ENCODE measurements around the gene PCGF2.

Gene PCGF2

DNA sequence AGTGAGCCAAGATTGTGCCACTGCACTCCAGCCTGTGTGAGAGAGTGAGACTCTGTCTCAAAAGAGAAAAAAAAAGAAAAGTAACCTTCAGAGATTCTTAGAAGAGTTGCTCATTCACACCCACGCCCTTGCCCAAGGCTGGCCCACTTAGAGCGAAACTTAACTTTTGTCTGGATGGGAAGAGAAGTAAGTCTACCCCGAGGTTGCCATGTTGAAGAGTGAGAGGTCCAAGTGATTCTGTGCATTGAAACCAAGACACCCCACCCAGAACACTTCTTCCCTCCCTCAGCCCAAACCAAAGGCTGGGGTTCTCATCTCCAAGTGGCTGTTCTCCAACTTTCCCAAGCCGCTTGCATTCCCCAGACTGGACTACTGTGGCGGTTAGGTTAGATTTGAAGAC, 20.4 kb downstream of the PCGF2 start:
- POLR2A ChIA-PET, result interaction anchor here (0.9 to 3.5 kb wide), 5 partner anchors 9 to 24 kb away, joined by 3 to 23 read pairs (median 5); partner anchors contain the start of gene PSMB3
- H3K4me1 ChIP-seq (ENCODE audit: control insufficient read depth, insufficient read depth, low read length), result peaks cover 5% of the 10 kb centered on the region
- no peaks in the 10 kb centered on the region for H3K9me3 ChIP-seq (ENCODE audit: control insufficient read depth, insufficient read depth, low read depth, low read length)
- H3K4me3 ChIP-seq (ENCODE audit: low read depth, low read length), result no peak overlapping the region
- TF ChIP-seq ZNF391 (tag by site-specific recombination; IDR thresholded peaks at IDR 0.05; ENCODE audit: borderline replicate concordance, low read depth), result no peak
- TF ChIP-seq, protein P1, sequence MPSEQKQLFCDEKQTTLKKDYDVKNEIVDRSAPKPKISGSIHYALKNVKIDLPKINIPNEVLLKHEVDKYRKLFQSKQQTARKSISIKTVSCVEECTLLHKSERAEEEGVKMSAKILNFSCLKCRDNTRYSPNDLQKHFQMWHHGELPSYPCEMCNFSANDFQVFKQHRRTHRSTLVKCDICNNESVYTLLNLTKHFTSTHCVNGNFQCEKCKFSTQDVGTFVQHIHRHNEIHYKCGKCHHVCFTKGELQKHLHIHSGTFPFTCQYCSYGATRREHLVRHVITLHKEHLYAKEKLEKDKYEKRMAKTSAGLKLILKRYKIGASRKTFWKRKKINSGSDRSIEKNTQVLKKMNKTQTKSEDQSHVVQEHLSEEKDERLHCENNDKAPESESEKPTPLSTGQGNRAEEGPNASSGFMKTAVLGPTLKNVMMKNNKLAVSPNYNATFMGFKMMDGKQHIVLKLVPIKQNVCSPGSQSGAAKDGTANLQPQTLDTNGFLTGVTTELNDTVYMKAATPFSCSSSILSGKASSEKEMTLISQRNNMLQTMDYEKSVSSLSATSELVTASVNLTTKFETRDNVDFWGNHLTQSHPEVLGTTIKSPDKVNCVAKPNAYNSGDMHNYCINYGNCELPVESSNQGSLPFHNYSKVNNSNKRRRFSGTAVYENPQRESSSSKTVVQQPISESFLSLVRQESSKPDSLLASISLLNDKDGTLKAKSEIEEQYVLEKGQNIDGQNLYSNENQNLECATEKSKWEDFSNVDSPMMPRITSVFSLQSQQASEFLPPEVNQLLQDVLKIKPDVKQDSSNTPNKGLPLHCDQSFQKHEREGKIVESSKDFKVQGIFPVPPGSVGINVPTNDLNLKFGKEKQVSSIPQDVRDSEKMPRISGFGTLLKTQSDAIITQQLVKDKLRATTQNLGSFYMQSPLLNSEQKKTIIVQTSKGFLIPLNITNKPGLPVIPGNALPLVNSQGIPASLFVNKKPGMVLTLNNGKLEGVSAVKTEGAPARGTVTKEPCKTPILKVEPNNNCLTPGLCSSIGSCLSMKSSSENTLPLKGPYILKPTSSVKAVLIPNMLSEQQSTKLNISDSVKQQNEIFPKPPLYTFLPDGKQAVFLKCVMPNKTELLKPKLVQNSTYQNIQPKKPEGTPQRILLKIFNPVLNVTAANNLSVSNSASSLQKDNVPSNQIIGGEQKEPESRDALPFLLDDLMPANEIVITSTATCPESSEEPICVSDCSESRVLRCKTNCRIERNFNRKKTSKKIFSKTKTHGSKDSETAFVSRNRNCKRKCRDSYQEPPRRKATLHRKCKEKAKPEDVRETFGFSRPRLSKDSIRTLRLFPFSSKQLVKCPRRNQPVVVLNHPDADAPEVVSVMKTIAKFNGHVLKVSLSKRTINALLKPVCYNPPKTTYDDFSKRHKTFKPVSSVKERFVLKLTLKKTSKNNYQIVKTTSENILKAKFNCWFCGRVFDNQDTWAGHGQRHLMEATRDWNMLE (tag by site-specific recombination; conservative IDR thresholded peaks at IDR 0.05; ENCODE audit: low read depth), result no peak
- TF ChIP-seq ZNF76 (tag by site-specific recombination; IDR thresholded peaks at IDR 0.05; ENCODE audit: borderline replicate concordance, low read depth), result no peak
- no peak for TF ChIP-seq ZNF692 (tag by site-specific recombination; IDR thresholded peaks at IDR 0.05)
- TF ChIP-seq KLF16 (tag by site-specific recombination; IDR thresholded peaks at IDR 0.05), result no peak
- no peak for TF ChIP-seq ZBTB20 (tag by site-specific recombination; IDR thresholded peaks at IDR 0.05)
- TF ChIP-seq KLF7 (tag by site-specific recombination; IDR thresholded peaks at IDR 0.05; ENCODE audit: borderline replicate concordance), result no peak
- TF ChIP-seq OVOL3 (tag by site-specific recombination; IDR thresholded peaks at IDR 0.05), result no peak
- TF ChIP-seq WT1 (tag by site-specific recombination; IDR thresholded peaks at IDR 0.05), result no peak
- TF ChIP-seq ZNF404 (tag by site-specific recombination; IDR thresholded peaks at IDR 0.05), result no peak
- TF ChIP-seq TCF7L2 (IDR thresholded peaks at IDR 0.05; ENCODE audit: borderline replicate concordance, low read depth, low read length), result no peak
- TF ChIP-seq PRDM4 (tag by site-specific recombination; IDR thresholded peaks at IDR 0.05), result no peak
- TF ChIP-seq, protein P2, sequence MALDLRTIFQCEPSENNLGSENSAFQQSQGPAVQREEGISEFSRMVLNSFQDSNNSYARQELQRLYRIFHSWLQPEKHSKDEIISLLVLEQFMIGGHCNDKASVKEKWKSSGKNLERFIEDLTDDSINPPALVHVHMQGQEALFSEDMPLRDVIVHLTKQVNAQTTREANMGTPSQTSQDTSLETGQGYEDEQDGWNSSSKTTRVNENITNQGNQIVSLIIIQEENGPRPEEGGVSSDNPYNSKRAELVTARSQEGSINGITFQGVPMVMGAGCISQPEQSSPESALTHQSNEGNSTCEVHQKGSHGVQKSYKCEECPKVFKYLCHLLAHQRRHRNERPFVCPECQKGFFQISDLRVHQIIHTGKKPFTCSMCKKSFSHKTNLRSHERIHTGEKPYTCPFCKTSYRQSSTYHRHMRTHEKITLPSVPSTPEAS (tag by site-specific recombination; IDR thresholded peaks at IDR 0.05), result no peak
- TF ChIP-seq, protein P3, sequence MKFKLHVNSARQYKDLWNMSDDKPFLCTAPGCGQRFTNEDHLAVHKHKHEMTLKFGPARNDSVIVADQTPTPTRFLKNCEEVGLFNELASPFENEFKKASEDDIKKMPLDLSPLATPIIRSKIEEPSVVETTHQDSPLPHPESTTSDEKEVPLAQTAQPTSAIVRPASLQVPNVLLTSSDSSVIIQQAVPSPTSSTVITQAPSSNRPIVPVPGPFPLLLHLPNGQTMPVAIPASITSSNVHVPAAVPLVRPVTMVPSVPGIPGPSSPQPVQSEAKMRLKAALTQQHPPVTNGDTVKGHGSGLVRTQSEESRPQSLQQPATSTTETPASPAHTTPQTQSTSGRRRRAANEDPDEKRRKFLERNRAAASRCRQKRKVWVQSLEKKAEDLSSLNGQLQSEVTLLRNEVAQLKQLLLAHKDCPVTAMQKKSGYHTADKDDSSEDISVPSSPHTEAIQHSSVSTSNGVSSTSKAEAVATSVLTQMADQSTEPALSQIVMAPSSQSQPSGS (tag by site-specific recombination; IDR thresholded peaks at IDR 0.05; ENCODE audit: low read depth), result no peak
- TF ChIP-seq ZNF623 (tag by site-specific recombination; IDR thresholded peaks at IDR 0.05), result no peak
- TF ChIP-seq ZFP41 (tag by site-specific recombination; IDR thresholded peaks at IDR 0.05; ENCODE audit: borderline replicate concordance), result no peak
- no peak for TF ChIP-seq ZNF658 (tag by site-specific recombination; IDR thresholded peaks at IDR 0.05)
- TF ChIP-seq, protein P4, sequence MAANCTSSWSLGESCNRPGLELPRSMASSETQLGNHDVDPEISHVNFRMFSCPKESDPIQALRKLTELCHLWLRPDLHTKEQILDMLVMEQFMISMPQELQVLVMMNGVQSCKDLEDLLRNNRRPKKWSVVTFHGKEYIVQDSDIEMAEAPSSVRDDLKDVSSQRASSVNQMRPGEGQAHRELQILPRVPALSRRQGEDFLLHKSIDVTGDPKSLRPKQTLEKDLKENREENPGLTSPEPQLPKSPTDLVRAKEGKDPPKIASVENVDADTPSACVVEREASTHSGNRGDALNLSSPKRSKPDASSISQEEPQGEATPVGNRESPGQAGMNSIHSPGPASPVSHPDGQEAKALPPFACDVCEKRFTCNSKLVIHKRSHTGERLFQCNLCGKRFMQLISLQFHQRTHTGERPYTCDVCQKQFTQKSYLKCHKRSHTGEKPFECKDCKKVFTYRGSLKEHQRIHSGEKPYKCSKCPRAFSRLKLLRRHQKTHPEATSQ (tag by site-specific recombination; IDR thresholded peaks at IDR 0.05), result no peak
- H3K36me3 ChIP-seq (ENCODE audit: control insufficient read depth in 2 of 2, insufficient read depth in 1 of 2, low read length in 2 of 2), result peaks cover 6 to 34% of the 10 kb centered on the region in 2 experiments
- CTCF ChIA-PET, result interaction anchor here (0.6 to 2.8 kb wide), 6 partner anchors 9 to 71 kb away, joined by 3 to 14 read pairs (median 5); no protein-coding TSS in a partner anchor
- H3K27ac ChIP-seq (ENCODE audit: extremely low read depth, low read depth, low read length), result no peak overlapping the region
